Germinal center (tissue), 1 donor: ENCODE results near the gene LYST.
"Not testable (repeated sequence)": the region's sequence is repeated elsewhere in the genome, so short reads cannot be mapped to it uniquely, and the experiment has no call there.

Experiments used
- DNase-seq: peaks from one replicate; pipeline ENCODE4 v3.0.0; 2012; ENCODE audit warnings: mixed read lengths, low spot score

The LYST gene

GRCh38 chr1:235866205-235866912, at the start of gene LYST:
LYST (minus strand) TSS chr1:235866906; CDS start chr1:235830417, 36,489 bp downstream.
- peak; percentile 54 for DNase-seq

GRCh38 chr1:235915489-235915888, 48.8 kb upstream of the LYST start:
- not testable (repeated sequence) for DNase-seq

- DNase-seq, result no peak
Measured at GRCh38 chr1:235913311-235913710, 46.6 kb upstream of the LYST start.

- DNase-seq, result no peak
Measured at GRCh38 chr1:235911876-235912275, 45.2 kb upstream of the LYST start.

GRCh38 chr1:235911300-235911662, 44.6 kb upstream of the LYST start:
- DNase-seq, result no peak

- DNase-seq, result no peak
Measured at GRCh38 chr1:235910357-235911299, 43.9 kb upstream of the LYST start.

- DNase-seq, result no peak
Measured at GRCh38 chr1:235908742-235909520, 42.2 kb upstream of the LYST start.

GRCh38 chr1:235907897-235908240, 41.2 kb upstream of the LYST start:
- no peak for DNase-seq

GRCh38 chr1:235907187-235907896, 40.6 kb upstream of the LYST start:
- no peak for DNase-seq

- no peak for DNase-seq
Measured at GRCh38 chr1:235906436-235906835, 39.7 kb upstream of the LYST start.

GRCh38 chr1:235903809-235904208, 37.1 kb upstream of the LYST start:
- not testable (repeated sequence) for DNase-seq

- no peak for DNase-seq
Measured at GRCh38 chr1:235902677-235903542, 36.2 kb upstream of the LYST start.

GRCh38 chr1:235901461-235901860, 34.8 kb upstream of the LYST start:
- no peak for DNase-seq

- DNase-seq, result no peak
Measured at GRCh38 chr1:235898126-235898525, 31.4 kb upstream of the LYST start.

- no peak for DNase-seq
Measured at GRCh38 chr1:235893840-235894239, 27.1 kb upstream of the LYST start.

GRCh38 chr1:235892734-235893413, 26.2 kb upstream of the LYST start:
- DNase-seq, result no peak

- DNase-seq, result no peak
Measured at GRCh38 chr1:235892202-235892601, 25.5 kb upstream of the LYST start.

- DNase-seq, result peak; percentile 28
Measured at GRCh38 chr1:235888119-235888643, 21.5 kb upstream of the LYST start.

GRCh38 chr1:235887676-235888075, 21.0 kb upstream of the LYST start:
- DNase-seq, result no peak

- DNase-seq, result no peak
Measured at GRCh38 chr1:235885655-235886262, 19.1 kb upstream of the LYST start.
